Measurements from ENCODE around the gene SMCO1.
"Not testable (repeated sequence)": the region's sequence is repeated elsewhere in the genome, so short reads cannot be mapped to it uniquely, and the experiment has no call there.

SMCO1 gene

GRCh38 chr3:196514913-196515621 lies at the start of gene SMCO1:
SMCO1 (minus strand) TSS chr3:196515346; CDS start chr3:196515209, 137 bp downstream.
- DNase-seq, result no peak

GRCh38 chr3:196563721-196564225 lies 48.6 kb upstream of the SMCO1 start:
- DNase-seq, result peak; percentile 7

DNA sequence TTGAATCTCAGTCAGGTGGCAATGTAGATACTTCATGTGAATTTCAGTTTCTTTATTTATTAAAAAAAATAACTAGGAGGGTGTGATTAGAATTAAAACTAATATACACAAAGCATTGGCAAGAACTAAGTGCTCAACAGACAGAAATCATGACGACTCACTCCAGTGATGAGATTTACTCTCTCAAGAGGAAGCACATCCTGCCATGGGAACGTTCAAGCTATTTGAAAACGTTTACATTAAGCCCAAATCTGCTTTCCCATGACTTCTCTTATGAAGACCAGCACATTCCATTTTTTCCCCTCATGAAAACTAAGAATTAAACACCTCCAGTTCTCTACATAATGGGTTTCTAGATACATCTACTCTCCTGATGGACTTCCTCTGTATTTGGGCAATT lies 44.7 kb upstream of the SMCO1 start:
- no peak for DNase-seq

GRCh38 chr3:196558476-196558875 lies 43.3 kb upstream of the SMCO1 start:
- DNase-seq, result no peak

GRCh38 chr3:196557236-196557635 lies 42.1 kb upstream of the SMCO1 start:
- DNase-seq, result no peak

DNA sequence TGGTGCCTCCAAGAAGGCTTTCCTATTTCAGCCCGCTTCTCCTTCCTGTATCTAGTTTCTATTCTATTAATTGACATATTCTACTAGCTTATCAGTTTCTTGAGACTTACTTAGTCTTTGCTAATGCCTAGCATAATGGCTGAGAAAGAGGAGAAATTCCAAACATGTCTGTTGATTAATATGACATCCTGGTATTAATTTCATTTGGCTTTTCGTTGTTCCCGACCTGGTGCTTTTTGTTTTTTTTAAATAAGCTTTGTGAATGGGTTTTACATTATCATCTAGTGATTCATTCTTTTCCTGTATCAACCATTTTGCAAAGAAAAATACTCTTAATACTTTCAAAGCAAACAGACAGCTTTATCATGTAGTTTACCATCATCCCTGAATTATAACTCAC lies 40.1 kb upstream of the SMCO1 start:
- no peak for DNase-seq

DNA sequence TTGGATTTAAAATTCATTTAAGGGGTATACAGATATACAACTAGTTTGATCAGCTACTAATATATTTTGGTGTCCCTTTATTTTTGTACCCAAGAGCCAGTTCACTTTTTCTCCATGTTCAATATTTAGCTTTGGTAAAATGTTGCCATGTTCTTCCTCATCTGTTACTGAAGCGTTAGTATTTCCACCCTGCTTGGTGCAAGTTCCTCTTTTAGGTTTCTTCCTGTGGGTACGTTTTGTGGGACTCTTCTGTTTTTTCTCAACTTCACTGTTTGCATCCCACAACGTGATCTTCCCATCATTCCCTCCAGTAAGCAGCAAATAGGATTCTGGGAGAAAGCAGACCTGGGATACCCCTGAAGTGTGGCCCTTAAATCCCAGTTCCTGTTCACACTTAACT lies 39.1 kb upstream of the SMCO1 start:
- no peak for DNase-seq

DNA sequence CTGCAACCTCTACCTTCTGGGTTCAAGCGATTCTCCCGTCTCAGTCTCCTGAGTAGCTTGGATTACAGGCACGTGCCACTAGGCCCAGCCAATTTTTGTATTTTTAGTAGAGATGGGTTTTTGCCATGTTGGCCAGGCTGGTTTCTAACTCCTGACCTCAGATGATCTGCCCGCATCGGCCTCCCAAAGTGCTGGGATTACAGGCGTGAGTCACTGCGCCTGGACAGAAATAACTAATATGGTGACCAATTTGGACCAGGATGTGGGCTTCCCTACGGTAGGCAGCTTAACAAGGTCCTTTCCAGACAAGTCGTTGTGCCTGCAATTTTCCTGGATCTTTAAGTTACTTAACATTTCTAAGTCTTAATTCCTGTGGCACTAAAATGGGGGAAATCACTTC lies 38.4 kb upstream of the SMCO1 start:
- DNase-seq, result no peak

DNA sequence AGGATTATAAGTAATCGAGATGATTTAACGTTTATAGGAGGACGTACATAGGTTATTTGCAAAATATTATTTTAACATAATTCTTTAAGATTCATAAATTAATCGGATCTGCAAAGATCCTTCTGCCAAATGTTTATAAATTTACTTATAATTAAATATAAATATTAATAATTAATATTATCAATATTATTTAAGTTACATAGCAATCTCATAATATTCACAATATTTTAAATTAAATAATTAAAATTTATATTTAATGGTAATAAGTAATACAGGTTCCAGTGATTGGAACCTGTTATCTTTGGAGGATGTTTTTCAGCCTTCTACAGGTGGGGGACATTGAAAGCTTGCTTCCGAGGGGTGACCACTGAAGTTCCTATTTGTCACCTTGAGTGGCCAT lies 37.1 kb upstream of the SMCO1 start:
- DNase-seq, result no peak

- not testable (repeated sequence) for DNase-seq
Measured at GRCh38 chr3:196550172-196550571, 35.0 kb upstream of the SMCO1 start.

DNA sequence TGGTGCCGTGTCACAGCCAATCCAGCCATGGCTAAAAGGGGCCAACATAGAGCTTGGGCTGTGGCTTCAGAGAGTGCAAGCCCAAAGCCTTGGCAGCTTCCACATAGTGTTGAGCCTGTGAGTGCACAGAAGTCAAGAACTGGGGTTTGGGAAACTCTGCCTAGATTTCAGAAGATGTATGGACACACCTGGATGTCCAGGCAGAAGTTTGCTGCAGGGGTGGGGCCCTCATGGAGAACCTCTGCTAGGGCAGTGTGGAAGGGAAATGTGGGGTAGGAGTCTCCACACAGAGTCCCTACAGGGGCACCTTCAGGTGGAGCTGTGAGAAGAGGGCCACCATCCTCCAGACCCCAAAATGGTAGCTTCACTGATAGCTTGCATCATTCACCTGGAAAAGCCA lies 34.2 kb upstream of the SMCO1 start:
- DNase-seq, result not testable (repeated sequence)

GRCh38 chr3:196547067-196547466 lies 31.9 kb upstream of the SMCO1 start:
- DNase-seq, result no peak

- DNase-seq, result no peak
Measured at GRCh38 chr3:196546537-196546936, 31.4 kb upstream of the SMCO1 start.

DNA sequence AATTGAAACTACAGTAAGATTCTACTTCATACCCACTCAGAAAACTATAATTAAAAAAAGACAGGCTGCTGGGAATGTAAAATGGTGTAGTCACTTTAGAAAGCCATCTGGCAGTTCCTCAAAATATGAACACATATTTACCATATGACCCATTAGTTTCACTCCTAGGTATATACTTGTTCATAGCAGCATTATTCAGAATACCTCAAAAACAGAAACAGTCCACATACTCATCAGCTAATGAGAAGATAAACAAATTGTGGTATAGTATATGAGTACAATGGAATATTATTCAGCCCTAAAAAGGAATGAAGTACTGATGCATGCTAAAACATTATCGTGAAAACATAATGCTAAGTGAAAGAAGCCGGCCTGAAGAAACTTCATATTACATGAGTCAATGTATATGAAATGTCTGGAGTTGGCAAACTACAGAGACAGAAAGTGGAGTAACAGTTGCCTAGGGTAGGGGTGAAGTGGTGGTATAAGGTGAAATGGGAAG lies 29.4 kb upstream of the SMCO1 start:
- DNase-seq, result no peak

- no peak for DNase-seq
Measured at GRCh38 chr3:196541684-196542445, 26.7 kb upstream of the SMCO1 start.

DNA sequence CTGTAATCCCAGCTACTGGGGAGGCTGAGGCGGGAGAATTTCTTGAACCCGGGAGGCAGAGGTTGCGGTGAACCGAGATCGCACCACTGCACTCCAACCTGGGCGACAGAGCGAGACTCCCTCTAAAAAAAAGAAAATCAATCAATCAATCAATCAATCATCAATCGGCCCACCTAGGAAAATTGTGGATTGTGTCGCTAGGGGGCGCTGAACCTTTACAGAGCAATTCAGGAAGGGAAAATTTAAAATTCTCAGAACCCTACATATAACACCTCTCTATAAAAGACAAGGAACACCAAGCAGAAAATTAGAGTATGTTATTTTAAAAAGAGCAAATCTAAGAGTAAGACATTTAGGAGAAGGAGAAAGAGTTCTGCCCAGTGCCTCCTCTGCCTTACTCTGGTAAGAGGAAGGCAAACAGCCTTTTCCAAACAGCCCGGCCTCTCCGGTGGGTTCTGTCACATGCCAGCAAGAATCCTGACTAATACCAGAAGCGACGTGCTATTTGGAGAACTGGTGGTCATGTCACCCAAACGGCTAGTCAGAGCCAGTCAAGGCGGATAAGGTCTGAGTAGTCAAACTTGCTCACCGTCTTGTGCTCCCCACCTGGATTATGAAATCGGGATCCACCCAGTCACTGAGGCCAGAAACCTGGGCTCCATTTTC lies 22.3 kb upstream of the SMCO1 start:
- DNase-seq, result peak; percentile 61

DNA sequence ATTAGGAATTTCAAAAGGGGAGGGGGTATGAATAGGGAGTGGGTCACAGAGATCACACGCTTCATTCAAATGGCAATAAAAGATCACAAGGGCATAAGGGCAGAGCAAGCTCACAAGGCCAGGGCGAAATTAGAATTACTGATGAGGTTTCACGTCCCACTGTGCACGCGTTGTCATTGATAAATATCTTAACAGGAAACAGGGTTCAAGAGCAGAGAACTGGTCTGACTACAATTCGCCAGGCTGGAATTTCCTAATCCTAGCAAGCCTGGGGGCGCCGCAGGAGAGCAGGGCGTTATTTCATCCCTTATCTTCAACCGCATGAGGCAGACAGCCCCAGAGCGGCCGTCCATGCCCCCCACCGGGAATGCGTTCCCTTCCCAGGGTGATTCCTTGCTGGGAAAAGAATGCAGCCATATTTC lies 18.1 kb upstream of the SMCO1 start:
- no peak for DNase-seq

GRCh38 chr3:196531418-196531817 lies 16.3 kb upstream of the SMCO1 start:
- no peak for DNase-seq

DNA sequence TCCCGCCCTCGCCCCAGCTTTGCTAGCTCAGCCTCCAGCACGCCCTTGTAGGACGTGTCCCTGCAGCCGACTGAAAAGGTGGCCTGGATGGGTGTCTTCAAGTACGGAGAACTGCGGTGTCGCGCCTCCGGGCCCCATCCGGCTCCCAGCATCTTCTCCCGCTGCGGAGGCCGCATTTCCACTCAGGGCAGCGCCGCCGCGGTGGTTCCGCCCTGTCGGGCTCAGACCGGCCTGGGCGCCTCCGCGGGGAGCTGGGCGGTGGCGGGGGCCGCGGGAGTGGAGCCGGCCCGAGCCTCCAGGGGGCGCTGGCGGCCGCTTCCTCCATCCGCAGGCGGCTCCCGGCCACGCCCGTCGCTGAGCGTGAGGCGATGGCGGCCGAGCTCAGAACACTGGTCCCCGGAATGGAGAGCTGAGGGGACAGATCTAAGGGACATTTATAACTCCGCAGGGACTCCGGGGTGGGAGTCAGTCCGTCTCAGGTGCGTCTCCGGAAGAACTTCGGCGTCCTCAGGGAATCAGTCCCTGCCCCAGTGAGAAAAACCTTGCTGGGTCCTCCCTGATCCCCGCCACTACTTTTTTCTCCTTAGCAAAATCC lies 13.6 kb upstream of the SMCO1 start:
- DNase-seq, result peak; percentile 71

DNA sequence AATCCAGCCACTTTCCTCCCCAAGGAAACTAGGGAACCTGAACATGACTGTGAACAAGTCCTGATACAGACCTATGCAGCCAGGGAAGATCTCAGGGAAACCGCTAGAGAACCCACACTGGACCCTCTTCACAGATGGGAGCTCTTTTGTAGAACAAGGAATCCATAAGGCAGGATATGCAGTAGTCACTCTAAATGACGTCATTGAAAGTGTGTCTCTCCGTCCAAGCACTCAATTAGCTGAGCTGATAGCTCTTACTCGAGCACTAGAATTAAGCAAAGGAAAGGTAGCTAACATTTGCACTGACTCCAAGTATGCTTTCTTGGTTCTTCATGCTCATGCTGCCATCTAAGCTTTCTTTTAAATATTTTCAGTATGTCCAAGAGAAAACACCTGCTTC lies 10.0 kb upstream of the SMCO1 start:
- DNase-seq, result no peak

- DNase-seq, result no peak
Measured at GRCh38 chr3:196524527-196524926, 9.4 kb upstream of the SMCO1 start.

GRCh38 chr3:196523841-196524240 lies 8.7 kb upstream of the SMCO1 start:
- no peak for DNase-seq

GRCh38 chr3:196521291-196521690 lies 6.1 kb upstream of the SMCO1 start:
- not testable (repeated sequence) for DNase-seq

Data from activated T-cell treated with anti-CD3 and anti-CD28 coated beads for 4 hours (primary cell).